GM03348 (cell line): Measurements from ENCODE around the gene ASXL1.
A peak's percentile ranks its signal among the peaks of the same experiment; 100 is the strongest.
"Not testable (repeated sequence)": the region's sequence is repeated elsewhere in the genome, so short reads cannot be mapped to it uniquely, and the experiment has no call there.

Experiments
- DNase-seq: peaks from one replicate; pipeline ENCODE4 v3.0.0; 2012; ENCODE audit warnings: low spot score

Gene ASXL1

GRCh38 chr20:32407131-32407750 is 49.1 kb downstream of the ASXL1 start:
- not testable (repeated sequence) for DNase-seq

DNA sequence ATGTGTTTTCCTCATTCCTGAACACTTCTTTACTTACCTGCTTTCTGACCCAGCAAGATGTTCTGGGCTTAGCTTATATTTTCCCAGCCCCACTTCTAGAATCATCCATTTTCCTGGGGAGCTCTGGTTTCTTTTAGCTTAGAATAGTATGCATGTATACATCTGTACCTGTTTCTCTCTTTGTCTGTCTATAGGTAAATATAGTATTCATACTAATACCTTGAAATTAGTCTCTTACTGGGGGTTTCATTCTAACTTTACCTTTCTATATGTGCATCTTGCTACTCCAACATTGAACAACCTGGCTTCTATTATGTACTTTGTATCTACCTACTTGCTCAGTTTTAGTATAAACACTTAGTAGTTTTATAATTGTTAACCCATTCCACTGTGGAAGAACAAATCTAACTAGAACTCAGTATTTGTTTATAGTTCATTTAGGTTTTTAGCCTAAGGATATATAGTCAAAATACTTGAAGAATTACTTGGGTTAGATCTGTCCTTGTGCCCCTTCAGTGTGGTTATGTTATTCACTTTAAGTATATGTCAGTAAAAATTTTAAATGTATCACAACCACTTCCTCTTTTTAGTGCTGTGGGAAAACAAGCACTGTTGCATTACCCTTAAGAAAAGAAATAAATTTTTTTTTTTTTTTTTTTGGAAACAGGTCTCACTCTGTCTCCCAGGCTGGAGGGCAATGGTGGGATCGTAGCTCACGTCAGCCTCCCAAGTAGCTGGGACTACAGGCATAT is 54.0 kb downstream of the ASXL1 start:
- no peak for DNase-seq

DNA sequence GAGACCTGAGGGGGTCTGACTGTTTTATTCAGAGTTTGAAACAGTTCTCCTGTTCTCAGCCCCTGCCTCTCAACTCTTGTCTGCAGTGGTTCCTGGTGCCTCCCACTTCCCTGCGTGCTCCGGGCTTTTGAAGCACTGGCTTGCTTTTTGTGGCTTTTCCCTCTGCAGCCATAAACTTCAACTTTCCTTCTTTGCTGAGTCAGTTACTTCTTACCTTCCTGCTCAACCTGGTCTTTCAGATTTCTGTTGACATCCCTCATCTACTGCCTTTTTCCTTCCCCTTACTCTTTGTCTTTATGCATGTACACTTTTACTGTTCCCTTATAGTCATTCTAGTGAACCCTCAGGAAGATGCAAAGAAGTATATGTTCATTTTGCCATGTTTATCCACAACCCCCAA is 57.4 kb downstream of the ASXL1 start:
- no peak for DNase-seq

DNA sequence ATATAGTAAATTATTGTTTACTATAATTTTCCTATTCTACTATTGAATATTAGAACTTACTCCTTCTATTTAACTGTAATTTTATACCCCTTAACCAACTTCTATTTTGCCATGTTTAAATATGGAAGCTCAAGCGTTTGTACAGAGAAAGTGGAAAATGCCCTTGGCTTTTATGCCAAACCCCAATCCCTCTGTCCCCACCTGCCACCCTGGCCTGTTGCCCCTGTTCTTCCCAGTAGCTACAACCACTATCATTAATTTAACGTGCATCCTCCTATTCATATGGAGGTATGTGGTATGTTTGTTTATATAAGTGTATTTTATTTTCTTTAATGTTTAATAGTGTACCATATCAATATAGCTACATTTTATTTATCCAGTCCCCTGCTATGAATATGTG is 58.1 kb downstream of the ASXL1 start:
- no peak for DNase-seq

DNA sequence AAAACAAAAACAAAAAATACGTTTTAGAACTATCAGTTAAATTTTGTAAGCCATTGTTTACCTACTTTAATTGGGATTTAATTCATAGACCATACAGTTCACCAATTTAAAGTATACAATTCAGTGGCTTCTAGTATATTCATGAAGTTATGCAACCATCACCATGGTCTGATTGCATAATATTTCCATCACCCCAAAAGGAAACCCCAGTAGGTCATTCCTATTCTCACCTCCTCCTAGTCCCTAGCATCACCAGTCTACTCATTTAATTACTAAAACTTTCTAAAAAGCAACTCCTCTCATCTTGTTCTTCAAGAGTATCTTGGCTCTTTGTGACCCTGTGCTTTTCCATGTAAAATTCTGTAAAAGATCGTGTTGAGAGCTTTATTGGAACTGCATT is 60.2 kb downstream of the ASXL1 start:
- no peak for DNase-seq

DNA sequence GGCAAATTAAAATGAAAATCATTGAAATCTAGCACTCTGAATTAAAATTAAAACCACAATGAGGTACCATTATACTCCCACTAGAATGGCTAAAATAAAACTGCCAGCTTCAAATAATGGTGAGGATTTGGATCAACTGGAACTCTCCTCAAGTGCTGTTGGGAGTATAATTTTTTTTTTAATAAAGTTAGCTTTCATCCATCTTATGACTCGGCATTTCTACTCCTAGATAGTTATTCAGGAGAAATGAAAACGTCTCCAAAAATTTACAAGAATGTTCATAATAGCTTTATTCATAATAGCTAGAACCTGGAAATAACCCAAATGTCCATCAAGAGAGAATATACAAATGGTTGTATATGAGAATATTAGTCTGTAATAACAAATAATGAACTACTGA is 63.2 kb downstream of the ASXL1 start:
- DNase-seq: no peak

- no peak for DNase-seq
These were observed 69.9 kb downstream of the ASXL1 start for GRCh38 chr20:32427996-32428395.

- DNase-seq: no peak
These were observed 71.2 kb downstream of the ASXL1 start for GRCh38 chr20:32429343-32429742.

GRCh38 chr20:32429745-32430360 is 71.7 kb downstream of the ASXL1 start:
- no peak for DNase-seq

- no peak for DNase-seq
These were observed 73.3 kb downstream of the ASXL1 start for GRCh38 chr20:32431457-32431856.

DNA sequence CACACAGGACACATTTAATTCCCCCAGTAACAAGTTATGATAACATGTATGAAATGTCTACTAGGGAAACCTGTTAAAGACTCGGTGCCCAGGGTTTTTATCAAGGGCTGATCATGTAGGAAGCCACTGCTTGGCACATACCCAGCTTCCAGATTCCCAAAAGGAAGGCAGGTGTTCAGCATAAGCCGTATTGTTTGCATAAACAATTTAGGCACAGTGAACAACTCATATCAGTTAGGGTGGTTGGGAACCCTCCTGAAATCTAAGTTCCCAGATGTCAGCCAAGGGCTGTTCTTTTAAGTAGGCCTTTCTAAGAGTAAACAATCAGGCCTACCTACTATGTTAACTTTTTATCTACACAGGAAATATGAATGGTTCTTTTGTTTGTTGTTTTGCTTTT is 74.1 kb downstream of the ASXL1 start:
- no peak for DNase-seq

- DNase-seq: no peak
These were observed 75.3 kb downstream of the ASXL1 start for GRCh38 chr20:32433311-32434021.

DNA sequence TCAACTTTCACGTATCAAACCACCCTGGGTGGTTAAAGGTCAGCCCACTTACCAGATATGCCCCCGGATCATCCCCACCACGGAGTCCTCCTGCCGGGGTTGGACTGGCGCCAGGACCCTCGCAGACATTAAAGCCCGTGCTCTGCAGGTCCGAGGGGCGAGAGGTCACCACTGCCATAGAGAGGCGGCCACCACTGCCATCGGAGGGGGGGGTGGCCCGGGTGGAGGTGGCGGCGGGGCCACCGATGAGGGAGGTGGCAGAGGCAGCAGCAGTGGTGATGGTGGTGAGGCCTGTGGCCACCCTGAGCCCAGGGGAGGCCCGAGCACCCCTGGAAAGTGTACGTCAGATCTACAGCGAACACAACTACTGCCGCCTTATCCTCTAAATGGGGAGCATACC is 76.3 kb downstream of the ASXL1 start:
- DNase-seq: no peak

- DNase-seq: no peak
These were observed 77.4 kb downstream of the ASXL1 start for GRCh38 chr20:32435449-32436107.

- DNase-seq: no peak
These were observed 78.2 kb downstream of the ASXL1 start for GRCh38 chr20:32436142-32436861.

DNA sequence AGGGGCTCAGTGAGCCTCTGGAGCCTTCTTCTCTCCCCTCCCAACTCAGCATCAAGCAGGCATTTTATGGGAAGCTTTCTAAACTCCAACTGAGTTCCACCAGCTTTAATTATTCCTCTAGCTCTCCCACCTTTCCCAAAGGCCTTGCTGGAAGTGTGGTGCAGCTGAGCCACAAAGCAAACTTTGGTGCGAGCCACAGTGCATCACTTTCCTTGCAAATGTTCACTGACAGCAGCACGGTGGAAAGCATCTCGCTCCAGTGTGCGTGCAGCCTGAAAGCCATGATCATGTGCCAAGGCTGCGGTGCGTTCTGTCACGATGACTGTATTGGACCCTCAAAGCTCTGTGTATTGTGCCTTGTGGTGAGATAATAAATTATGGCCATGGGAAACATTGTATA is 78.8 kb downstream of the ASXL1 start:
- no peak for DNase-seq

DNA sequence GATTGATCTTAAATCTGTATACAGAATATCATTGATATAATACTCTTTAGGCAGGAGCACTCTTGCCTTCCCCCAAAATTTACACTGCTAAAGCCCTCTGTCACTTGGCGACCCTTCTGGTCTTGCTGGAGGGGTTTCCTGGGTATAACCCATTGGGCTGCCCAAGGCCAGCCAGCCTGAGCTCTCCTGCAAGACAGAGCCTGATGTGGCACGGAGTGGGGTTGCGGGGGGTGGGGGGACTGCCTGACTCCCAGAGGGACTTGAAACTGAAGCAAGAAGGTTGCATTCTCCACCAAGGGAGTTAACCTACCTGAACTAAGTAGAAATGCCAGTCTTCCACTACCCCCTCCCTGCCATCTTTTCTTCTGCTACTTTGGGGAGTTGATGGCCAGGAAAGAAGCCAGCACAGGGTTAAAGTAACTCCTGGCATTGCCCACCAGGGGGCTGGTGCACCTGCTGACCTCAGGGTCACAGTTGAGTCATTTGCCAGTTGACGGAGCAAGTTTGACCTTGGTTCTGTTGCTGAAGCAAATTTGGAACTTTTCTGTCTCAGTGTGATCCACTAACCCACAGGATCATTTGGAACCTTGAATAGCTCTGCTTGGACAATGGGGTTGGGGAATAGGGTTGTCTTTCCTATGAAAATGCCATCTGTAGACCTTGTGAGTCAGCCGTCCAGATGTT is 79.4 kb downstream of the ASXL1 start:
- DNase-seq: no peak

DNA sequence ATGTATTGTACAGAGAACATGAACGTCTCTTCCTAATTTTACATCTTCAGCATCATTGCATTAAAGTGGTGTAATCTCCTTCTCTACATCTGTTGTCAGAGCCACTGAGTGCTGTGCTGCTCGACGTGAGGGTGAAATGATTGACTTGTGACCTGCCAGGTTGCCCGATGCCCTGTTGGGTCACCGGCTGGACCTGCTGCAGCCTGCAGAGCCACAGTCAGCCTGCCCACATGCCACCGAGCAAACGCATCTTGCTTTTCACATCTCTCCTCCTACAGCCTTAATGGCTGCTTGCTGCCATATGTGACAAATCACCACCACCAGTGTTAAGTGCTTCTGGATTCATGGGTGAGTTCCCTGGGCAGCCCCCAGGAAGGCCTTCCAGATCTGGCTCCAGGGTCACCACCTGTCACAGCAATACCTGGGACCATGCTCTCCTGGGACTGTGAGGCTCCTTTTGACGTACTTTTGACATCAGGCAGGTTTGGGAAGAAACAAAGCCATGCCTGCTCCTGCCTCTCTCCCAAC is 80.3 kb downstream of the ASXL1 start:
- DNase-seq: no peak

- DNase-seq: peak; percentile 70
These were observed 81.2 kb downstream of the ASXL1 start for GRCh38 chr20:32439132-32439829.

- no peak for DNase-seq
These were observed 82.1 kb downstream of the ASXL1 start for GRCh38 chr20:32440069-32440757.
